T-cell (primary cell): ENCODE measurements around the gene RUNX2. TPM values are rescaled to one million over a fixed set of nuclear protein-coding genes. Genes with fewer than 3 reads are reported as not detected.

Source experiments
- ATAC-seq, 4 experiments: fragments of 200-7000 bp in 3 of 4; fragments of 150-1000 bp in 1 of 4; cut with Tn5 transposase; replicated peaks in 1 of 4; 1 replicate in 3 of 4; 2 replicates in 1 of 4; pipeline ENCODE4 v1.10.0; 2021; ENCODE audit warnings: moderate library complexity in 3 of 4, mild to moderate bottlenecking in 2 of 4, moderate number of reproducible peaks in 1 of 4
- CTCF ChIA-PET, 2 donors: fragments of 300-600 bp; sonication (Branson Sonifier 250); formaldehyde crosslinking; loops; one replicate each; lab custom pipeline; 2022; ENCODE audit warnings: antibody characterized with exemption in 2 of 2; lab: Charles Lee
- POLR2A ChIA-PET, 2 donors: fragments of 300-600 bp; sonication (Branson Sonifier 250); formaldehyde crosslinking; loops; one replicate each; lab custom pipeline; 2022; ENCODE audit warnings: antibody characterized with exemption in 2 of 2; lab: Charles Lee
- DNase-seq, 35 experiments: peaks; one replicate each; pipeline versions ENCODE4 v3.0.0 to v3.0.0-alpha.2; 2013 to 2023
- H3K27ac ChIP-seq: one replicate; pipeline ENCODE4 v1.5.1; 2013; ENCODE audit warnings: low read length
- H3K27me3 ChIP-seq, 2 experiments: replicated peaks in 1 of 2; 1 replicate in 1 of 2; 2 replicates in 1 of 2; pipeline versions ENCODE4 v1.6.1 to v1.7.0; 2013; ENCODE audit warnings: low read length in 1 of 2, mixed read lengths in 1 of 2; ENCODE audit not compliant: control insufficient read depth in 2 of 2, insufficient read depth in 2 of 2; ENCODE audit errors: extremely low read depth in 1 of 2
- H3K36me3 ChIP-seq, 2 donors: 1 replicate in 1 of 2; 2 replicates in 1 of 2; pipeline versions ENCODE4 v1.6.1 to v1.7.0; 2013; ENCODE audit warnings: low read length in 1 of 2; ENCODE audit not compliant: control insufficient read depth in 2 of 2, insufficient read depth in 1 of 2; ENCODE audit errors: extremely low read depth in 1 of 2
- H3K4me1 ChIP-seq, 2 experiments: 1 replicate in 1 of 2; 2 replicates in 1 of 2; pipeline versions ENCODE4 v1.6.1 to v1.7.0; 2013; ENCODE audit warnings: low read length in 2 of 2, mixed read lengths in 1 of 2; ENCODE audit not compliant: insufficient read depth in 2 of 2, control insufficient read depth in 1 of 2; ENCODE audit errors: extremely low read depth in 1 of 2
- H3K4me3 ChIP-seq, 2 donors: 1 replicate in 1 of 2; 2 replicates in 1 of 2; pipeline versions ENCODE4 v1.5.1 to v1.7.0; 2013; ENCODE audit warnings: mild to moderate bottlenecking in 2 of 2, low read length in 1 of 2, moderate library complexity in 1 of 2; ENCODE audit not compliant: control insufficient read depth in 1 of 2; ENCODE audit errors: extremely low read depth in 1 of 2
- H3K9me3 ChIP-seq: 2 replicates; pipeline ENCODE4 v1.7.0; 2013
- H3K27ac Mint-ChIP-seq, 2 donors: one replicate each; pipeline ENCODE4 v1.8.0; 2020 to 2021; ENCODE audit warnings: mild to moderate bottlenecking in 2 of 2, mixed read lengths in 2 of 2
- H3K27me3 Mint-ChIP-seq, 2 donors: one replicate each; pipeline ENCODE4 v1.8.0; 2021 to 2022; ENCODE audit warnings: mixed read lengths in 2 of 2
- H3K36me3 Mint-ChIP-seq: one replicate; pipeline ENCODE4 v1.8.0; 2021; ENCODE audit warnings: mixed read lengths
- H3K4me1 Mint-ChIP-seq, 3 donors: one replicate each; pipeline ENCODE4 v1.8.0; 2020 to 2022; ENCODE audit warnings: mixed read lengths in 3 of 3, mild to moderate bottlenecking in 1 of 3
- H3K4me3 Mint-ChIP-seq, 3 donors: one replicate each; pipeline ENCODE4 v1.8.0; 2020 to 2022; ENCODE audit warnings: mild to moderate bottlenecking in 3 of 3, mixed read lengths in 3 of 3, moderate library complexity in 3 of 3
- H3K9me3 Mint-ChIP-seq, 3 donors: one replicate each; pipeline ENCODE4 v1.8.0; 2020 to 2022; ENCODE audit warnings: mixed read lengths in 3 of 3
- WGBS: methylation state at CpG from one replicate; pipeline ENCODE4 v1.1.5; 2013; ENCODE audit warnings: missing lambda C conversion rate; ENCODE audit not compliant: insufficient coverage; 5-methylcytosine and 5-hydroxymethylcytosine counted together
- total RNA-seq, 35 experiments: library from RNA in 6 of 35; stranded (reverse) in 6 of 35; fragments of 120-200 nt in 1 of 35; gene quantifications; one replicate each; pipeline versions ENCODE4 v1.2.1 to v1.2.4 and lab custom pipeline; 2013 to 2026

The RUNX2 gene
- total RNA-seq, 5 donors from 2014 or later (not counting 1 experiment from before 2014, with no cell fraction given) = 14.4 to 31.8 (median 22.4) TPM

- Histone ChIP-seq H3K36me3 (no peaks in the 10 kb centered on the region), H3K27ac (no peak overlapping the region), H3K4me1 (peaks cover 0 to 6% of the 10 kb centered on the region in 2 experiments), H3K9me3 (no peaks in the 10 kb centered on the region), H3K27me3 (peaks cover 0 to 20% of the 10 kb centered on the region in 2 experiments), H3K4me3 (no peak overlapping the region)
- CTCF ChIA-PET = no interaction called here
- WGBS = 91% methylated on average over 3 of the region's 3 CpGs
- Mint-ChIP-seq H3K4me3 (no peak overlapping the region), H3K4me1 (peaks cover 9 to 24% (median 11%) of the 10 kb centered on the region in 3 donors), H3K9me3 (no peaks in the 10 kb centered on the region), H3K36me3 (no peaks in the 10 kb centered on the region), H3K27me3 (no peaks in the 10 kb centered on the region), H3K27ac (no peak overlapping the region)
- ATAC-seq (no peak), DNase-seq (no peak)
- POLR2A ChIA-PET = no interaction called here
These were observed 315.0 kb downstream of the RUNX2 start for GRCh38 chr6:45643126-45643525.

- Mint-ChIP-seq H3K9me3 (no peaks in the 10 kb centered on the region), H3K36me3 (no peaks in the 10 kb centered on the region), H3K27ac (no peak overlapping the region), H3K4me3 (no peak overlapping the region), H3K4me1 (peaks cover 9 to 32% (median 14%) of the 10 kb centered on the region in 3 donors), H3K27me3 (no peaks in the 10 kb centered on the region)
- Histone ChIP-seq H3K9me3 (no peaks in the 10 kb centered on the region), H3K4me1 (peaks cover 0 to 6% of the 10 kb centered on the region in 2 experiments), H3K27ac (no peak overlapping the region), H3K4me3 (no peak overlapping the region), H3K36me3 (no peaks in the 10 kb centered on the region), H3K27me3 (peaks cover 0 to 20% of the 10 kb centered on the region in 2 experiments)
- ChIA-PET CTCF (no interaction called here), POLR2A (no interaction called here)
- DNase-seq = no peak
- no peak for ATAC-seq
These were observed 316.6 kb downstream of the RUNX2 start for GRCh38 chr6:45644720-45645119.

GRCh38 chr6:45645302-45645701 lies 317.2 kb downstream of the RUNX2 start:
- H3K4me3 Mint-ChIP-seq = no peak overlapping the region
- CTCF ChIA-PET = interaction anchor here in 1 of 2 donors (0.6 kb wide), 1 partner anchor 104 kb away, joined by 3 read pairs; no protein-coding TSS in a partner anchor
- Histone ChIP-seq H3K4me3 (no peak overlapping the region), H3K27me3 (peaks cover 0 to 16% of the 10 kb centered on the region in 2 experiments), H3K4me1 (peaks cover 0 to 6% of the 10 kb centered on the region in 2 experiments), H3K27ac (no peak overlapping the region), H3K9me3 (no peaks in the 10 kb centered on the region), H3K36me3 (no peaks in the 10 kb centered on the region)
- no peaks in the 10 kb centered on the region for H3K27me3 Mint-ChIP-seq
- WGBS = no CpG with 5 or more reads among the region's 3 CpGs
- no peak for ATAC-seq
- H3K4me1 Mint-ChIP-seq = peaks cover 9 to 32% (median 14%) of the 10 kb centered on the region in 3 donors
- POLR2A ChIA-PET = no interaction called here
- no peaks in the 10 kb centered on the region for H3K36me3 Mint-ChIP-seq
- H3K27ac Mint-ChIP-seq = no peak overlapping the region
- H3K9me3 Mint-ChIP-seq = no peaks in the 10 kb centered on the region
- no peak for DNase-seq

GRCh38 chr6:45647341-45648261 lies 319.5 kb downstream of the RUNX2 start:
- Histone ChIP-seq H3K27me3 (peaks cover 0 to 20% of the 10 kb centered on the region in 2 experiments), H3K4me1 (peaks cover 0 to 6% of the 10 kb centered on the region in 2 experiments), H3K9me3 (no peaks in the 10 kb centered on the region), H3K4me3 (no peak overlapping the region), H3K27ac (no peak overlapping the region), H3K36me3 (no peaks in the 10 kb centered on the region)
- POLR2A ChIA-PET = interaction anchor here in 1 of 2 donors (0.5 kb wide), 1 partner anchor 8 kb away, joined by 5 read pairs; no protein-coding TSS in a partner anchor
- Mint-ChIP-seq H3K9me3 (no peaks in the 10 kb centered on the region), H3K27me3 (no peaks in the 10 kb centered on the region), H3K4me3 (no peak overlapping the region), H3K4me1 (peaks cover 9 to 36% (median 14%) of the 10 kb centered on the region in 3 donors), H3K27ac (peak overlapping the region in 1 of 2 donors; percentile 61), H3K36me3 (no peaks in the 10 kb centered on the region)
- WGBS = 98% methylated on average over 5 of the region's 7 CpGs
- ATAC-seq (no peak), DNase-seq (no peak)
- CTCF ChIA-PET = no interaction called here

GRCh38 chr6:45648262-45648620 lies 320.1 kb downstream of the RUNX2 start:
- H3K9me3 ChIP-seq = no peaks in the 10 kb centered on the region
- Mint-ChIP-seq H3K27ac (no peak overlapping the region), H3K4me3 (no peak overlapping the region), H3K9me3 (no peaks in the 10 kb centered on the region), H3K36me3 (no peaks in the 10 kb centered on the region), H3K4me1 (peaks cover 9 to 36% (median 14%) of the 10 kb centered on the region in 3 donors), H3K27me3 (no peaks in the 10 kb centered on the region)
- H3K4me3 ChIP-seq = no peak overlapping the region
- no peak for DNase-seq
- ChIA-PET CTCF (no interaction called here), POLR2A (no interaction called here)
- peaks cover 0 to 6% of the 10 kb centered on the region in 2 experiments for H3K4me1 ChIP-seq
- H3K27me3 ChIP-seq = peaks cover 0 to 22% of the 10 kb centered on the region in 2 experiments
- 100% methylated on average over 2 of the region's 5 CpGs for WGBS
- no peak overlapping the region for H3K27ac ChIP-seq
- no peaks in the 10 kb centered on the region for H3K36me3 ChIP-seq
- ATAC-seq = no peak

- POLR2A ChIA-PET = no interaction called here
These were observed 322.5 kb downstream of the RUNX2 start for GRCh38 chr6:45650524-45651135.

More at GRCh38 chr6:45650524-45651135, 322.5 kb downstream of the RUNX2 start:
- no peak overlapping the region for H3K4me3 Mint-ChIP-seq
- no peak overlapping the region for H3K27ac ChIP-seq
- no peaks in the 10 kb centered on the region for H3K9me3 ChIP-seq
- peaks cover 0 to 6% of the 10 kb centered on the region in 2 experiments for H3K4me1 ChIP-seq
- no peak overlapping the region for H3K27ac Mint-ChIP-seq
- H3K9me3 Mint-ChIP-seq = no peaks in the 10 kb centered on the region
- peaks cover 9 to 29% (median 14%) of the 10 kb centered on the region in 3 donors for H3K4me1 Mint-ChIP-seq
- 100% methylated on average over 1 of the region's 3 CpGs for WGBS
- H3K36me3 ChIP-seq = no peaks in the 10 kb centered on the region
- DNase-seq (no peak), ATAC-seq (no peak)
- H3K4me3 ChIP-seq = no peak overlapping the region
- peaks cover 0 to 8% of the 10 kb centered on the region in 2 experiments for H3K27me3 ChIP-seq
- CTCF ChIA-PET = no interaction called here
- no peaks in the 10 kb centered on the region for H3K27me3 Mint-ChIP-seq
- H3K36me3 Mint-ChIP-seq = no peaks in the 10 kb centered on the region
